ENCODE data around the gene SEMA3A. TPM values are rescaled to one million over a fixed set of nuclear protein-coding genes. Genes with fewer than 3 reads are reported as not detected.

SEMA3A gene
- total RNA-seq, 1 donor from 2014 or later, result not detected

DNA sequence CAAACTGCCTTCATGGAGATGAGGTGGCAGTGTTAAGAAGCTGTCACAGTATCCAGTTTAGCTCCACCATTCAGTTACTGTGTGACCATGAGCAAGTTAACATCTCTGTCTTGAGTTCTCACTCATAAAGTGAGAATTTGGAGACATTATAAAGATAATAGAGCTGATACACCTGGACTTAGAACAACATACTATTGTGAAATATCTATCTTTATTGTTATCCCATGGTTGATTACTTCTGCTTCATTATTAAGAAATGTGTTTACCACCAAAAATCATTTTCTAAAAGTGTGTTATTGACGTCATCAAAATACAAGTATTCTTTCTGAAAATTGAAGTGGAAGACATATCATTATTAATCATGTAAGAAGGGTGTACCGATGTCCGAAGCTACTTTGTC is 166.9 kb downstream of the SEMA3A start:
- no peaks in the 10 kb centered on the region for H3K4me1 Mint-ChIP-seq (ENCODE audit: low read depth)
- intact Hi-C loops (cut with micrococcal nuclease), result no loop called here
- no peaks in the 10 kb centered on the region for H3K36me3 Mint-ChIP-seq (ENCODE audit: low read depth)
- no peak overlapping the region for H3K4me3 Mint-ChIP-seq
- no peak overlapping the region for H3K27ac Mint-ChIP-seq
- no peaks in the 10 kb centered on the region for H3K27me3 Mint-ChIP-seq (ENCODE audit: insufficient read depth)
- no peak for DNase-seq (ENCODE audit: low spot score)
- no peaks in the 10 kb centered on the region for H3K9me3 Mint-ChIP-seq

- H3K4me3 Mint-ChIP-seq, result no peak overlapping the region
- no peaks in the 10 kb centered on the region for H3K4me1 Mint-ChIP-seq (ENCODE audit: low read depth)
- intact Hi-C loops (cut with micrococcal nuclease), result no loop called here
- no peaks in the 10 kb centered on the region for H3K36me3 Mint-ChIP-seq (ENCODE audit: low read depth)
- no peak overlapping the region for H3K27ac Mint-ChIP-seq
- H3K27me3 Mint-ChIP-seq (ENCODE audit: insufficient read depth), result no peaks in the 10 kb centered on the region
- no peaks in the 10 kb centered on the region for H3K9me3 Mint-ChIP-seq
- DNase-seq (ENCODE audit: low spot score), result no peak
These were observed 169.2 kb downstream of the SEMA3A start for GRCh38 chr7:84025332-84025927.

DNA sequence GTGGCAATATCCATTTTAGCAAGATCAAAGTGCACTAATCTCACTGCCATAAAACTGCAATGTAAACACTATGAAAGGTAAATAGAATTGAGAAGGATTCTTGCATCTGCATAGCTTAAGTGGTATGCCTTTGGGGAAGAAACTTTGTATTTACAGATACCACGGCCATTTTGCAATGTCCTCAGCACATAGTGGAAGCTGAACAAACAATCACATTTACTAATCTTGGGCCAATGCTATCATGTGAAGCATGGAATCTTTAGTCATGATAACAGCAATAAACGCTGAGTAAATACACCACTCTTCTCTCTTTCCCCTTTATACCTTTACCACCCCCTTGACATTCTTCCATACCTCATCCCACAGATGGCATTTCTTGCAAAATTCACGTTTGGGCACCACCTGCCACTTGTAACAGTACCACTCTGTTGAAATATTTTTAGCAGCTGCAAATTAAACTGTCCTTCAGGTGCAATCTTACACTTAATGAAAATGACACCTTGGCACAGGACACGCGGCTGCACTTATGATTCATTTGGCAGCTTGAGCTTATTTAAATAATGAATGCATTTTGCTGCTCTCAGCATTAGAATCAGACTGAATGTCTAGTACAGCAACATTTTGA is 171.8 kb downstream of the SEMA3A start:
- H3K4me1 Mint-ChIP-seq (ENCODE audit: low read depth), result no peaks in the 10 kb centered on the region
- no peaks in the 10 kb centered on the region for H3K36me3 Mint-ChIP-seq (ENCODE audit: low read depth)
- DNase-seq (ENCODE audit: low spot score), result no peak
- H3K27me3 Mint-ChIP-seq (ENCODE audit: insufficient read depth), result no peaks in the 10 kb centered on the region
- H3K27ac Mint-ChIP-seq, result no peak overlapping the region
- no peaks in the 10 kb centered on the region for H3K9me3 Mint-ChIP-seq
- intact Hi-C loops (cut with micrococcal nuclease), result no loop called here
- no peak overlapping the region for H3K4me3 Mint-ChIP-seq

DNA sequence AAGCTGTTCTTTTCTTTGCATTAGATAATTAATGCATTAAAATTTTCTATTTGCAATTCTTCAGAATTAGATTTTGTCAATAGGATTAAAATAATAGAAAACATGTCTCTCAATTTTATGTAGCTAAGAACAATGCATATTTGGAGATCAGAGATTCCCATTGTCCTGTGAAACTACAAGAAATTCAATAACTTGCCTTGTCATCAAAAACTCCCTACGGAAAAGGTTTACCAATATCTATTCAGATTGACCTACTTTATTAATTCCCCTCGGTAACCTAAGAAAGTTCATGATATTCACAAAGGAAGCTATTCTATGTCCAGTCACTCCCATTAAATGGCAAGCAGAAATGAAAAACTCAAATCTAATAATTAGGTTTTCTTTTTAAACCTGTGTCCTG is 172.6 kb downstream of the SEMA3A start:
- Mint-ChIP-seq H3K4me1 (ENCODE audit: low read depth) (no peaks in the 10 kb centered on the region), H3K36me3 (ENCODE audit: low read depth) (no peaks in the 10 kb centered on the region), H3K9me3 (no peaks in the 10 kb centered on the region), H3K27me3 (ENCODE audit: insufficient read depth) (no peaks in the 10 kb centered on the region), H3K27ac (no peak overlapping the region), H3K4me3 (no peak overlapping the region)
- intact Hi-C loops (cut with micrococcal nuclease), result no loop called here
- DNase-seq (ENCODE audit: low spot score), result no peak

- Mint-ChIP-seq H3K9me3 (no peaks in the 10 kb centered on the region), H3K27me3 (ENCODE audit: insufficient read depth) (no peaks in the 10 kb centered on the region), H3K36me3 (ENCODE audit: low read depth) (no peaks in the 10 kb centered on the region), H3K27ac (no peak overlapping the region), H3K4me1 (ENCODE audit: low read depth) (no peaks in the 10 kb centered on the region), H3K4me3 (no peak overlapping the region)
- intact Hi-C loops (cut with micrococcal nuclease), result no loop called here
- no peak for DNase-seq (ENCODE audit: low spot score)
These were observed 173.2 kb downstream of the SEMA3A start for GRCh38 chr7:84021292-84021908.

DNA sequence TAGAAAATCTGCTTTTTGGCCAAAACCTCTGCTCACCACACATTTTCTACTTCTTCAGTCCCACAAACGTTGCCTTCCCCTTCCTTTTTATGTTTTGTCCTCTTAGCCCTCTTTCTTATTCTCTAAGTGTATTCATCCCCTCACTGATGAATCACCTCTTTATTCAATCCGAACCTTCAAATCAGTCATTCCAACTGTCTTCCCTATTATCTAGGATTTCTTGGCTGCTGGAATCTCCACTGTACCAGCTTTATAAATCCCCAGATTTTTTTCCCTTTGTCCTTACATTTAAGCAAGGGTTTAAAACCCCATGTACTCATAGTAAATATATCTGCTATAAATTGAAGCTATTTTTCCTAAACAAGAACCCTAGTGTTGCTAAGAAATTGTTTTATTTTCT is 176.9 kb downstream of the SEMA3A start:
- no peak overlapping the region for H3K4me3 Mint-ChIP-seq
- H3K27ac Mint-ChIP-seq, result no peak overlapping the region
- intact Hi-C loops (cut with micrococcal nuclease), result no loop called here
- no peak for DNase-seq (ENCODE audit: low spot score)
- H3K36me3 Mint-ChIP-seq (ENCODE audit: low read depth), result no peaks in the 10 kb centered on the region
- no peaks in the 10 kb centered on the region for H3K9me3 Mint-ChIP-seq
- no peaks in the 10 kb centered on the region for H3K27me3 Mint-ChIP-seq (ENCODE audit: insufficient read depth)
- no peaks in the 10 kb centered on the region for H3K4me1 Mint-ChIP-seq (ENCODE audit: low read depth)

- no peaks in the 10 kb centered on the region for H3K27me3 Mint-ChIP-seq (ENCODE audit: insufficient read depth)
- no peaks in the 10 kb centered on the region for H3K4me1 Mint-ChIP-seq (ENCODE audit: low read depth)
- H3K27ac Mint-ChIP-seq, result no peak overlapping the region
- H3K4me3 Mint-ChIP-seq, result no peak overlapping the region
- no peaks in the 10 kb centered on the region for H3K36me3 Mint-ChIP-seq (ENCODE audit: low read depth)
- DNase-seq (ENCODE audit: low spot score), result no peak
- intact Hi-C loops (cut with micrococcal nuclease), result no loop called here
- no peaks in the 10 kb centered on the region for H3K9me3 Mint-ChIP-seq
These were observed 180.9 kb downstream of the SEMA3A start for GRCh38 chr7:84013616-84014240.

DNA sequence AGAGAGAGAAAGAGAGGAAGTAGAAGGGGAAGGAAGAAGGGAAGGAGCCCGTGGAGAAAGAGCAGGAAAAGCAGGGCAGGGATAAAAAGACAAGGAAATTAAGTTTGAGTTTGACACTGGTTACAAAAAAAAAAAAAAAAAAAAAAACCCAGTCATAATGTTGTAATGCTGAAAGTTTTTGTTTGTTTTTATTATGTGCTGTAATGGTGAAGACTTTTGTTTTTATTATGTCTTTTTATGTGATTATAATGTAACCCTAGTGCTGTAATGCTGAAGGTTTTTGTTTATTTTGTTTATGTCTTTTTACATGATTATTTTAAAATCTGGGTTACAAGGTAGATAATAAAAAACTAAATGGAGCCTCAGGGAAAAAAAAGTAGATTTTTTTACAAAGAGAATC is 184.8 kb downstream of the SEMA3A start:
- no peaks in the 10 kb centered on the region for H3K9me3 Mint-ChIP-seq
- H3K36me3 Mint-ChIP-seq (ENCODE audit: low read depth), result no peaks in the 10 kb centered on the region
- H3K27me3 Mint-ChIP-seq (ENCODE audit: insufficient read depth), result no peaks in the 10 kb centered on the region
- intact Hi-C loops (cut with micrococcal nuclease), result no loop called here
- no peak for DNase-seq (ENCODE audit: low spot score)
- no peaks in the 10 kb centered on the region for H3K4me1 Mint-ChIP-seq (ENCODE audit: low read depth)
- no peak overlapping the region for H3K27ac Mint-ChIP-seq
- no peak overlapping the region for H3K4me3 Mint-ChIP-seq

GRCh38 chr7:84009051-84009450 is 185.5 kb downstream of the SEMA3A start:
- H3K4me3 Mint-ChIP-seq, result no peak overlapping the region
- no peaks in the 10 kb centered on the region for H3K27me3 Mint-ChIP-seq (ENCODE audit: insufficient read depth)
- no peaks in the 10 kb centered on the region for H3K4me1 Mint-ChIP-seq (ENCODE audit: low read depth)
- no peaks in the 10 kb centered on the region for H3K36me3 Mint-ChIP-seq (ENCODE audit: low read depth)
- DNase-seq (ENCODE audit: low spot score), result no peak
- intact Hi-C loops (cut with micrococcal nuclease), result no loop called here
- H3K27ac Mint-ChIP-seq, result no peak overlapping the region
- H3K9me3 Mint-ChIP-seq, result no peaks in the 10 kb centered on the region

GRCh38 chr7:84003191-84003590 is 191.4 kb downstream of the SEMA3A start:
- H3K4me1 Mint-ChIP-seq (ENCODE audit: low read depth), result no peaks in the 10 kb centered on the region
- no peak for DNase-seq (ENCODE audit: low spot score)
- no peaks in the 10 kb centered on the region for H3K9me3 Mint-ChIP-seq
- intact Hi-C loops (cut with micrococcal nuclease), result no loop called here
- H3K4me3 Mint-ChIP-seq, result no peak overlapping the region
- H3K36me3 Mint-ChIP-seq (ENCODE audit: low read depth), result no peaks in the 10 kb centered on the region
- H3K27ac Mint-ChIP-seq, result no peak overlapping the region
- H3K27me3 Mint-ChIP-seq (ENCODE audit: insufficient read depth), result no peaks in the 10 kb centered on the region

DNA sequence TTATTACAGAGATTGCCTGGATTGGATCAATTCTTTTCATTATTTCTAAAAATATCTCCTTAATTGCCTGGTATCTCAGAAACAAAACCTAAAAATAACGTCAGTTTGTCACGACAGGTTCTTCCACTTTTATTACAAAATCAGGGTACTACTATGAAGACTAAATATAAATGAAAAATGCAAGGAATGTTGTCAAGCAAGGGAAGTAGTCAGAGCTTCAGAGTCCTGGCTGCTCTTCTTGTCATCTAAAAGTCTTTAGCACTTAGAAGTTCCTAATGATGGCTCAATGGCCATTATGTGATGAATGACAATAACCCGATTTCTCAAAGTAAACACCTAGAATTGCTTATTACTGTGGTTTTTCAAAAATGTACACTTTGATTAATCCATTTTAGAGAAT is 192.2 kb downstream of the SEMA3A start:
- intact Hi-C loops (cut with micrococcal nuclease), result no loop called here
- H3K9me3 Mint-ChIP-seq, result no peaks in the 10 kb centered on the region
- H3K36me3 Mint-ChIP-seq (ENCODE audit: low read depth), result no peaks in the 10 kb centered on the region
- H3K27ac Mint-ChIP-seq, result no peak overlapping the region
- no peak overlapping the region for H3K4me3 Mint-ChIP-seq
- no peaks in the 10 kb centered on the region for H3K27me3 Mint-ChIP-seq (ENCODE audit: insufficient read depth)
- no peaks in the 10 kb centered on the region for H3K4me1 Mint-ChIP-seq (ENCODE audit: low read depth)
- no peak for DNase-seq (ENCODE audit: low spot score)

DNA sequence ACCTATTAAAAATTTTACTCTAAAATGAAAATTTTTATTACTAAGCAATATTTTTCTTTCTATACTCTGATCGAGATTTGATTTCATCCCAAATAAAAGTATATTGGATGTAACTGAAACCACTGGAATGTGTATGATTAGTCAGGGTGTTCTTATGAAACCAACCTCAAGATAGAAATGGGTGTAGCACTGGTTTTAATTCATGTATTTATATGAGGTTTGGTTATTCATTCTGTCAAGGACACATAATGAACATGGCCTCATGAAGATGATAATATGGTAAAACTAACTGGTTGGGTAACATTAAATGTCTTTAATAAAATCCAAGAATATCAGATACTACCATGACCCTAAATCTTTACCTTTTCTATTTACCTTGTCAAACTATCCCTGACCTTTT is 197.7 kb downstream of the SEMA3A start:
- H3K9me3 Mint-ChIP-seq, result no peaks in the 10 kb centered on the region
- intact Hi-C loops (cut with micrococcal nuclease), result no loop called here
- H3K4me3 Mint-ChIP-seq, result no peak overlapping the region
- no peaks in the 10 kb centered on the region for H3K4me1 Mint-ChIP-seq (ENCODE audit: low read depth)
- no peaks in the 10 kb centered on the region for H3K27me3 Mint-ChIP-seq (ENCODE audit: insufficient read depth)
- no peak overlapping the region for H3K27ac Mint-ChIP-seq
- no peaks in the 10 kb centered on the region for H3K36me3 Mint-ChIP-seq (ENCODE audit: low read depth)
- DNase-seq (ENCODE audit: low spot score), result no peak

GRCh38 chr7:83987764-83988163 is 206.8 kb downstream of the SEMA3A start:
- no peaks in the 10 kb centered on the region for H3K9me3 Mint-ChIP-seq
- no peak overlapping the region for H3K4me3 Mint-ChIP-seq
- no peaks in the 10 kb centered on the region for H3K36me3 Mint-ChIP-seq (ENCODE audit: low read depth)
- H3K27me3 Mint-ChIP-seq (ENCODE audit: insufficient read depth), result peaks cover 2% of the 10 kb centered on the region
- intact Hi-C loops (cut with micrococcal nuclease), result no loop called here
- H3K27ac Mint-ChIP-seq, result no peak overlapping the region
- no peak for DNase-seq (ENCODE audit: low spot score)
- H3K4me1 Mint-ChIP-seq (ENCODE audit: low read depth), result no peaks in the 10 kb centered on the region

Measured in activated T-helper 1 cell treated with anti-CD3 and anti-CD28 coated beads, Interleukin-12 subunit alpha, Interleukin-12 subunit beta, Interleukin-2, Interleukin-4 antibody, amounts not matched to agents 30 ng/mL and 10 ng/mL and 1 ng/mL, durations not matched to agents 14 hours and 24 hours and 36 hours (primary cell).